ENCODE measurements around the gene CACNA1E. TPM values are rescaled to one million over a fixed set of nuclear protein-coding genes. Genes with fewer than 3 reads are reported as not detected.

Gene CACNA1E
- total RNA-seq, 3 donors from 2014 or later (not counting 1 experiment from before 2014, with no cell fraction given): 0.40 TPM; not detected in 2

- H3K36me3 Mint-ChIP-seq: no peaks in the 10 kb centered on the region
- Histone ChIP-seq H3K36me3 (ENCODE audit: control insufficient read depth, insufficient read depth, low read length) (no peaks in the 10 kb centered on the region), H3K27me3 (ENCODE audit: control insufficient read depth, insufficient read depth, low read length) (no peaks in the 10 kb centered on the region), H3K4me1 (ENCODE audit: control insufficient read depth, insufficient read depth, low read length) (no peaks in the 10 kb centered on the region), H3K9me3 (ENCODE audit: control insufficient read depth, insufficient read depth, low read length) (no peaks in the 10 kb centered on the region), H3K4me3 (ENCODE audit: low read length) (no peak overlapping the region), H3K27ac (ENCODE audit: low read length) (no peak overlapping the region)
- no peak overlapping the region for H3K27ac Mint-ChIP-seq
- ATAC-seq (no peak), DNase-seq (no peak)
- H3K27me3 Mint-ChIP-seq (ENCODE audit: low read depth in 2 of 2): peaks cover 0 to 3% of the 10 kb centered on the region in 2 donors
- no peak overlapping the region for H3K4me3 Mint-ChIP-seq
- intact Hi-C loops (cut with micrococcal nuclease): no loop called here
- H3K4me1 Mint-ChIP-seq: no peaks in the 10 kb centered on the region
- WGBS (ENCODE audit: insufficient coverage): 77% methylated on average over 3 of the region's 3 CpGs
- H3K9me3 Mint-ChIP-seq: no peaks in the 10 kb centered on the region
- no peak for TF ChIP-seq CTCF (IDR thresholded peaks at IDR 0.05)
Measured at GRCh38 chr1:181759481-181759880, 276.2 kb downstream of the CACNA1E start.

- H3K4me1 Mint-ChIP-seq: no peaks in the 10 kb centered on the region
- Histone ChIP-seq H3K27ac (ENCODE audit: low read length) (no peak overlapping the region), H3K27me3 (ENCODE audit: control insufficient read depth, insufficient read depth, low read length) (no peaks in the 10 kb centered on the region), H3K4me1 (ENCODE audit: control insufficient read depth, insufficient read depth, low read length) (no peaks in the 10 kb centered on the region), H3K36me3 (ENCODE audit: control insufficient read depth, insufficient read depth, low read length) (no peaks in the 10 kb centered on the region), H3K4me3 (ENCODE audit: low read length) (no peak overlapping the region), H3K9me3 (ENCODE audit: control insufficient read depth, insufficient read depth, low read length) (no peaks in the 10 kb centered on the region)
- ATAC-seq (no peak), DNase-seq (no peak)
- H3K27me3 Mint-ChIP-seq (ENCODE audit: low read depth in 2 of 2): peaks cover 0 to 3% of the 10 kb centered on the region in 2 donors
- H3K4me3 Mint-ChIP-seq: no peak overlapping the region
- H3K27ac Mint-ChIP-seq: no peak overlapping the region
- no peaks in the 10 kb centered on the region for H3K9me3 Mint-ChIP-seq
- intact Hi-C loops (cut with micrococcal nuclease): no loop called here
- no peaks in the 10 kb centered on the region for H3K36me3 Mint-ChIP-seq
- no peak for TF ChIP-seq CTCF (IDR thresholded peaks at IDR 0.05)
Measured at GRCh38 chr1:181763736-181764135, 280.4 kb downstream of the CACNA1E start.

- Mint-ChIP-seq H3K27ac (no peak overlapping the region), H3K27me3 (ENCODE audit: low read depth in 2 of 2) (peaks cover 0 to 3% of the 10 kb centered on the region in 2 donors), H3K9me3 (no peaks in the 10 kb centered on the region), H3K4me3 (no peak overlapping the region), H3K36me3 (no peaks in the 10 kb centered on the region), H3K4me1 (no peaks in the 10 kb centered on the region)
- no peaks in the 10 kb centered on the region for H3K36me3 ChIP-seq (ENCODE audit: control insufficient read depth, insufficient read depth, low read length)
- H3K4me1 ChIP-seq (ENCODE audit: control insufficient read depth, insufficient read depth, low read length): no peaks in the 10 kb centered on the region
- intact Hi-C loops (cut with micrococcal nuclease): no loop called here
- H3K4me3 ChIP-seq (ENCODE audit: low read length): no peak overlapping the region
- 72% methylated on average over 5 of the region's 5 CpGs for WGBS (ENCODE audit: insufficient coverage)
- no peaks in the 10 kb centered on the region for H3K27me3 ChIP-seq (ENCODE audit: control insufficient read depth, insufficient read depth, low read length)
- no peak overlapping the region for H3K27ac ChIP-seq (ENCODE audit: low read length)
- H3K9me3 ChIP-seq (ENCODE audit: control insufficient read depth, insufficient read depth, low read length): no peaks in the 10 kb centered on the region
- no peak for DNase-seq
- no peak for TF ChIP-seq CTCF (IDR thresholded peaks at IDR 0.05)
- ATAC-seq: no peak
Measured at GRCh38 chr1:181765451-181766026, 282.2 kb downstream of the CACNA1E start.

Measured in natural killer cell (primary cell).